GM18507 (cell line): ENCODE data around the gene DMBX1.

Source experiments
- DNase-seq: peaks from one replicate; pipeline ENCODE4 v3.0.0; 2011; ENCODE audit warnings: low read depth; ENCODE audit not compliant: insufficient read length; ENCODE audit errors: extremely low spot score
- FAIRE-seq: peaks from 2 replicates; lab custom pipeline; 2011; peaks lifted over from hg19 to GRCh38; lab: Jason Lieb, UNC

The DMBX1 gene

GRCh38 chr1:46479744-46480350, 9.8 kb upstream of the DMBX1 start:
- no peak for DNase-seq
- FAIRE-seq, result no peak

- DNase-seq (no peak), FAIRE-seq (no peak)
These were observed 8.5 kb upstream of the DMBX1 start for GRCh38 chr1:46480959-46481646.

GRCh38 chr1:46481961-46482360, 7.7 kb upstream of the DMBX1 start:
- FAIRE-seq (no peak), DNase-seq (no peak)

- no peak for FAIRE-seq
- no peak for DNase-seq
These were observed 6.0 kb upstream of the DMBX1 start for GRCh38 chr1:46483589-46483988.

- DNase-seq (no peak), FAIRE-seq (no peak)
These were observed 4.7 kb upstream of the DMBX1 start for GRCh38 chr1:46484783-46485490.

GRCh38 chr1:46485564-46486431, 3.8 kb upstream of the DMBX1 start:
- FAIRE-seq, result no peak

GRCh38 chr1:46486432-46487015, 3.1 kb upstream of the DMBX1 start:
- FAIRE-seq, result no peak
- no peak for DNase-seq

More at GRCh38 chr1:46485564-46486431, 3.8 kb upstream of the DMBX1 start:
- no peak for DNase-seq

- no peak for DNase-seq
- no peak for FAIRE-seq
These were observed 1.8 kb upstream of the DMBX1 start for GRCh38 chr1:46487818-46488218.

GRCh38 chr1:46488343-46489168, 1.1 kb upstream of the DMBX1 start:
- FAIRE-seq (no peak), DNase-seq (no peak)

GRCh38 chr1:46489169-46489637, 433 bp upstream of the DMBX1 start:
- no peak for FAIRE-seq
- DNase-seq, result no peak

GRCh38 chr1:46490406-46490655, 695 bp downstream of the DMBX1 start:
- FAIRE-seq, result no peak
- no peak for DNase-seq

- no peak for DNase-seq
- FAIRE-seq, result no peak
These were observed 1.2 kb downstream of the DMBX1 start for GRCh38 chr1:46490656-46491442.

GRCh38 chr1:46491443-46492268, 2.0 kb downstream of the DMBX1 start:
- FAIRE-seq (no peak), DNase-seq (no peak)

GRCh38 chr1:46492269-46492853, 2.7 kb downstream of the DMBX1 start:
- no peak for DNase-seq
- FAIRE-seq, result no peak

- FAIRE-seq, result no peak
These were observed 3.2 kb downstream of the DMBX1 start for GRCh38 chr1:46492871-46493270.

GRCh38 chr1:46493316-46494032, 3.8 kb downstream of the DMBX1 start:
- DNase-seq (no peak), FAIRE-seq (no peak)

More at GRCh38 chr1:46492871-46493270, 3.2 kb downstream of the DMBX1 start:
- DNase-seq, result no peak
